DOHH2 (cell line): ENCODE measurements around the gene SLC6A12.

Experiments
- H3F3A ChIP-seq: fragments of 200-600 bp; sonication (generic), shearing (Covaris generic); 2 replicates; pipeline ENCODE4 v1.6.0; 2016; ENCODE audit warnings: antibody characterized with exemption, mild to moderate bottlenecking; ENCODE audit not compliant: control insufficient read depth, insufficient read depth
- H3K27ac ChIP-seq: fragments of 200-600 bp; sonication (generic); 2 replicates; pipeline ENCODE4 v1.5.1; 2014; ENCODE audit warnings: low read depth, mild to moderate bottlenecking, low read length, moderate library complexity
- H3K27me3 ChIP-seq: fragments of 200-600 bp; sonication (generic); 2 replicates; pipeline ENCODE4 v1.6.1; 2014; ENCODE audit warnings: mild to moderate bottlenecking, low read length, mixed read lengths; ENCODE audit not compliant: control insufficient read depth
- H3K36me3 ChIP-seq: fragments of 200-600 bp; sonication (generic); 2 replicates; pipeline ENCODE4 v1.6.1; 2014; ENCODE audit warnings: mild to moderate bottlenecking, low read length, moderate library complexity, mixed read lengths; ENCODE audit not compliant: control insufficient read depth
- H3K4me1 ChIP-seq: fragments of 200-600 bp; sonication (generic); 2 replicates; pipeline ENCODE4 v1.6.1; 2014; ENCODE audit warnings: mild to moderate bottlenecking, low read length, mixed read lengths; ENCODE audit not compliant: control insufficient read depth
- H3K4me2 ChIP-seq: fragments of 200-600 bp; sonication (generic); 2 replicates; pipeline ENCODE4 v1.6.0; 2014; ENCODE audit warnings: mild to moderate bottlenecking, low read length, moderate library complexity
- H3K4me3 ChIP-seq: fragments of 200-600 bp; sonication (generic); 2 replicates; pipeline ENCODE4 v1.5.1; 2014; ENCODE audit warnings: mild to moderate bottlenecking, low read length, mixed read lengths
- H3K79me2 ChIP-seq: fragments of 200-600 bp; sonication (generic); 2 replicates; pipeline ENCODE4 v1.6.1; 2014; ENCODE audit warnings: mild to moderate bottlenecking, low read length, mixed read lengths; ENCODE audit not compliant: control insufficient read depth
- H3K9me2 ChIP-seq: fragments of 200-600 bp; sonication (generic); replicated peaks from 2 replicates; pipeline ENCODE4 v1.6.1; 2014; ENCODE audit warnings: mild to moderate bottlenecking, low read length, mixed read lengths; ENCODE audit not compliant: control insufficient read depth
- H3K9me3 ChIP-seq: fragments of 200-600 bp; sonication (generic); 2 replicates; pipeline ENCODE4 v1.6.1; 2014; ENCODE audit warnings: antibody characterized with exemption, low read length, mixed read lengths; ENCODE audit not compliant: control insufficient read depth, insufficient read depth
- H4K20me1 ChIP-seq: fragments of 200-600 bp; sonication (generic); 2 replicates; pipeline ENCODE4 v1.6.0; 2014; ENCODE audit warnings: low read depth, mild to moderate bottlenecking, antibody characterized with exemption, low read length, moderate library complexity; ENCODE audit not compliant: control insufficient read depth, insufficient read depth
- CTCF ChIP-seq: fragments of 200-600 bp; sonication (generic); IDR thresholded peaks from one replicate; pipeline ENCODE4 v1.5.1; 2014; ENCODE audit warnings: antibody characterized with exemption, mild to moderate bottlenecking, low read depth, low read length; ENCODE audit not compliant: poor library complexity, severe bottlenecking
- EZH2phosphoT487 ChIP-seq: fragments of 200-600 bp; sonication (generic); IDR thresholded peaks from 2 replicates; pipeline ENCODE4 v1.6.1; 2017; ENCODE audit warnings: borderline replicate concordance, mild to moderate bottlenecking, antibody characterized with exemption, low read length, moderate library complexity, mixed read lengths

Gene SLC6A12

GRCh38 chr12:166425-167075 is 47.4 kb downstream of the SLC6A12 start:
- no peaks in the 10 kb centered on the region for H4K20me1 ChIP-seq
- peaks cover 6% of the 10 kb centered on the region; the same call in 1 of the 2 replicates for H3K9me3 ChIP-seq
- TF ChIP-seq CTCF (no peak), EZH2phosphoT487 (no peak)
- no peak overlapping the region for H3K27ac ChIP-seq
- H3K4me1 ChIP-seq = no peaks in the 10 kb centered on the region
- no peaks in the 10 kb centered on the region; the same call in 1 of the 2 replicates for H3F3A ChIP-seq
- no peak overlapping the region for H3K4me2 ChIP-seq
- no peaks in the 10 kb centered on the region for H3K79me2 ChIP-seq
- H3K4me3 ChIP-seq = no peak overlapping the region
- H3K9me2 ChIP-seq = no peaks in the 10 kb centered on the region
- H3K36me3 ChIP-seq = no peaks in the 10 kb centered on the region
- H3K27me3 ChIP-seq = no peaks in the 10 kb centered on the region

DNA sequence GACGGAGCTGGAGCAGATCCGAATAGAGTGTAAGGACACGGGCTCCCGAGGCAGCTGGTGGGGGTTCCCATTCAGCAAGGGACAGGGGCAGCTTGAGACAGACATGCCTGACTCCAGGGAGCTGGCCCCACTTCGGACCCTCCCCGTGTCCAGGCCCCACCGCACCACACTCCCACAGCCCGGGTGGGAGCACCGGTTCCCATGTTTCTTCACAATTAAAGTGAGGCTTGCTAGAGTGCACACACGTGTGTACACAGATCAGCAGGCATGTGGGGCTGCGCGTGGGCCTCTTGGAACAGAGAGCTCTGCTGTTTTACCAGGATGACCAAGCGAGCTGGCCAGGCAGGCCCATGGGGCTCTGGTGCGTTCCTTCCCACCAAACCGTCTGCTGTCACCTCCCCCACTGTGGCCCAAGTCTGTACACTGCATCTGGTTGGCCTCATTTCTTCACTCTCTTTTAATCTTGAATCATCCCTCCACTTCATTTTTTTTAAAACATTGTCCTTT is 48.0 kb downstream of the SLC6A12 start:
- H3K79me2 ChIP-seq = no peaks in the 10 kb centered on the region

DNA sequence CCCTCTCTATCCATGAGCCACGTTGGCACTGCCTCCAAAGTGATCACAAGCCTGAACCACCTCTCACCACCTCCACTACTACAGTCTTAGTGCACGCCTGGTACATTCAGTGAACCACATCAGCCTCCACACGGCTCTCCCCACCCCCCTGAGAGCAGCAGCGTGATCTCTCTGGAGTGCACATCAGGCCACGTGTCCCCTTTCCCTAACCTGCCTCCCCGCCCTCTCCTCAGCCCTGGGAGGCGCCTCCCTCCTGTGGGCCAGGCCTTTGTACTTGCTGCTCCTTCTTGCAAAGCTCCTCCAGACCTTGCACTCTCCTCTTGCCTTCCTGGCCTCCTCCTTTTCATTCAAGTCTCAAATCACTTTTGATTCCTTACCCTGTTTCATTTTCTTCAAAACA is 49.8 kb downstream of the SLC6A12 start:
- no peak overlapping the region for H3K4me3 ChIP-seq
- no peak overlapping the region for H3K4me2 ChIP-seq
- H3K27me3 ChIP-seq = no peaks in the 10 kb centered on the region
- H3K79me2 ChIP-seq = no peaks in the 10 kb centered on the region
- H3K27ac ChIP-seq = no peak overlapping the region
- no peaks in the 10 kb centered on the region; the same call in 1 of the 2 replicates for H3F3A ChIP-seq
- TF ChIP-seq CTCF (no peak), EZH2phosphoT487 (no peak)
- H4K20me1 ChIP-seq = no peaks in the 10 kb centered on the region
- H3K4me1 ChIP-seq = no peaks in the 10 kb centered on the region
- H3K9me2 ChIP-seq = no peaks in the 10 kb centered on the region
- peaks cover 6% of the 10 kb centered on the region; the same call in 1 of the 2 replicates for H3K9me3 ChIP-seq
- no peaks in the 10 kb centered on the region for H3K36me3 ChIP-seq

More for the DNA sequence above, 48.0 kb downstream of the SLC6A12 start:
- H3K4me1 ChIP-seq = no peaks in the 10 kb centered on the region
- H3K36me3 ChIP-seq = no peaks in the 10 kb centered on the region
- TF ChIP-seq EZH2phosphoT487 = no peak
- TF ChIP-seq CTCF = no peak
- no peak overlapping the region for H3K4me3 ChIP-seq
- H3K9me2 ChIP-seq = no peaks in the 10 kb centered on the region
- no peaks in the 10 kb centered on the region for H3K27me3 ChIP-seq
- no peak overlapping the region for H3K4me2 ChIP-seq
- H3F3A ChIP-seq = no peaks in the 10 kb centered on the region; the same call in 1 of the 2 replicates
- H3K27ac ChIP-seq = no peak overlapping the region
- H3K9me3 ChIP-seq = peaks cover 6% of the 10 kb centered on the region; the same call in 1 of the 2 replicates
- H4K20me1 ChIP-seq = no peaks in the 10 kb centered on the region
